Thymus (tissue), 2 donors: ENCODE results near the gene MPV17L. TPM values are rescaled to one million over a fixed set of nuclear protein-coding genes. Genes with fewer than 3 reads are reported as not detected.

ENCODE experiments used
- polyA plus RNA-seq: library from polyadenylated mRNA; stranded (reverse); fragments of 200-250 nt; gene quantifications from one replicate; pipeline ENCODE4 v1.2.3, GENCODE V29; 2013
- total RNA-seq: library from RNA; stranded (reverse); fragments of 120-200 nt; gene quantifications from one replicate; pipeline ENCODE4 v1.2.4, GENCODE V29; 2013
- donor health status: healthy.

Gene MPV17L
- total and polyA plus RNA-seq, 2 donors = 0.38 to 1.7 TPM

Other genes starting within 250 kb of the MPV17L start
- 5.8 TPM for gene NPIPA5, start 17.5 kb upstream of the MPV17L start, total RNA-seq
- 9.3 TPM for gene NPIPA5, start 17.5 kb upstream of the MPV17L start, polyA plus RNA-seq
- gene BMERB1, start 38.8 kb downstream of the MPV17L start, total RNA-seq = 6.0 TPM
- gene BMERB1, start 38.8 kb downstream of the MPV17L start, polyA plus RNA-seq = 9.1 TPM
- 12.6 TPM for gene MARF1, start 247.4 kb downstream of the MPV17L start, total RNA-seq
- 33.7 TPM for gene MARF1, start 247.4 kb downstream of the MPV17L start, polyA plus RNA-seq